ENCODE data around the gene SULT1C4. TPM values are rescaled to one million over a fixed set of nuclear protein-coding genes. Genes with fewer than 3 reads are reported as not detected.

SULT1C4 gene
- total RNA-seq, 1 experiment from 2014 or later, result 0.96 TPM

- H3K4ac ChIP-seq (ENCODE audit: low read depth, low read length), result no peak overlapping the region
- no peak overlapping the region for H3K27ac ChIP-seq (ENCODE audit: insufficient read length, low read depth, low read length)
- Mint-ChIP-seq H3K36me3 (ENCODE audit: insufficient read depth in 1 of 3, low read depth in 3 of 3) (peaks cover 17 to 30% (median 28%) of the 10 kb centered on the region in 3 experiments), H3K27ac (no peak overlapping the region), H3K27me3 (ENCODE audit: low read depth) (peaks cover 2% of the 10 kb centered on the region; the same call in 1 of the 2 replicates), H3K4me1 (peaks cover 14 to 16% of the 10 kb centered on the region in 2 experiments), H3K4me3 (no peak overlapping the region), H3K9me3 (peaks cover 18 to 31% of the 10 kb centered on the region in 2 experiments)
- H2BK12ac ChIP-seq (ENCODE audit: insufficient read length, low read depth, low read length), result no peak overlapping the region
- no peak overlapping the region for H2AK5ac ChIP-seq (ENCODE audit: insufficient read length, low read length)
- H4K20me1 ChIP-seq (ENCODE audit: control insufficient read depth, insufficient read depth, insufficient read length), result no peaks in the 10 kb centered on the region
- no peak overlapping the region for H3K9ac ChIP-seq (ENCODE audit: extremely low read depth, insufficient read length, low read length)
- DNase-seq, result peak; percentile 51
- H3K27me3 ChIP-seq (ENCODE audit: insufficient read depth, low read length), result no peaks in the 10 kb centered on the region
- TF ChIP-seq CTCF (conservative IDR thresholded peaks at IDR 0.05), result no peak
- no peak overlapping the region for H2BK15ac ChIP-seq (ENCODE audit: low read depth, low read length)
- H3K9me3 ChIP-seq (ENCODE audit: control insufficient read depth, low read depth, low read length), result peaks cover 16% of the 10 kb centered on the region
- H3K56ac ChIP-seq (ENCODE audit: insufficient read length, low read depth, low read length), result no peak overlapping the region
- H2BK5ac ChIP-seq (ENCODE audit: insufficient read length, low read length), result no peak overlapping the region
- H3K79me1 ChIP-seq (ENCODE audit: insufficient read depth, low read depth, low read length, poor library complexity, severe bottlenecking), result no peaks in the 10 kb centered on the region
- H3K14ac ChIP-seq (ENCODE audit: insufficient read depth, low read length), result no peak overlapping the region
- no peak overlapping the region for H2BK120ac ChIP-seq (ENCODE audit: low read depth, low read length, poor library complexity, severe bottlenecking)
- no peak overlapping the region for H3K18ac ChIP-seq (ENCODE audit: insufficient read length, low read depth, low read length)
- H2AFZ ChIP-seq (ENCODE audit: low read length), result no peak overlapping the region
- H3K79me2 ChIP-seq (ENCODE audit: insufficient read depth, low read length), result no peaks in the 10 kb centered on the region
- no peak overlapping the region for H4K91ac ChIP-seq (ENCODE audit: insufficient read length, low read depth, low read length)
- no peak overlapping the region for H3K23ac ChIP-seq (ENCODE audit: insufficient read length, low read depth, low read length)
- H3K23me2 ChIP-seq (ENCODE audit: insufficient read length, low read depth, low read length, poor library complexity, severe bottlenecking), result no peaks in the 10 kb centered on the region
- H4K8ac ChIP-seq (replicated peaks; ENCODE audit: insufficient read length, low read depth, low read length), result no peak overlapping the region
- H3T11ph ChIP-seq (ENCODE audit: low read length), result no peak overlapping the region
- H3K4me2 ChIP-seq (ENCODE audit: insufficient read depth, insufficient read length, low read length), result no peak overlapping the region
- no CpG with 5 or more reads among the region's 4 CpGs for WGBS (ENCODE audit: extremely low coverage, insufficient read length, low lambda C conversion rate)
- no peak overlapping the region for H2BK20ac ChIP-seq (ENCODE audit: low read depth, low read length, poor library complexity, severe bottlenecking)
- no peak overlapping the region for H4K5ac ChIP-seq (ENCODE audit: insufficient read length, low read depth, low read length)
- H3K4me1 ChIP-seq (ENCODE audit: insufficient read depth, low read length), result no peaks in the 10 kb centered on the region; the same call in 1 of the 2 replicates
These were observed 27.1 kb downstream of the SULT1C4 start for GRCh38 chr2:108404784-108405397.

All from H9 (cell line).